IMR-90 (cell line): ENCODE measurements around the gene EHMT1. TPM values are rescaled to one million over a fixed set of nuclear protein-coding genes. Genes with fewer than 3 reads are reported as not detected.

Experiments used
- ATAC-seq: fragments of 200-7000 bp; cut with Tn5 transposase; 2 replicates; pipeline ENCODE4 v1.9.1; 2020; ENCODE audit warnings: low read depth, mild to moderate bottlenecking, moderate library complexity
- BruUV-seq: library from RNA; stranded (reverse); fragments of 400-500 nt; replicated peaks from 2 replicates; lab custom pipeline; 2021; lab: Mats Ljungman, UMichigan
- CTCF ChIA-PET: fragments of 300-600 bp; formaldehyde crosslinking; extraction: SDS; loops from one replicate; lab custom pipeline; 2021; ENCODE audit warnings: antibody characterized with exemption; lab: Yijun Ruan, JAX
- POLR2A ChIA-PET: fragments of 300-600 bp; sonication (Branson Sonifier 250); formaldehyde crosslinking; loops from one replicate; lab custom pipeline; 2022; ENCODE audit warnings: antibody characterized with exemption; ENCODE audit not compliant: unreplicated experiment; lab: Charles Lee
- DNase-seq: peaks from one replicate; pipeline ENCODE4 v3.0.0; 2013
- H2AFZ ChIP-seq: replicated peaks from 2 replicates; pipeline ENCODE3; 2013; ENCODE audit warnings: low read length, mild to moderate bottlenecking; ENCODE audit not compliant: poor library complexity
- H2AK5ac ChIP-seq: 2 replicates; pipeline ENCODE4 v1.6.1; 2013; ENCODE audit warnings: low read depth, low read length, inconsistent platforms
- H2AK9ac ChIP-seq: replicated peaks from 2 replicates; pipeline ENCODE3; 2013; ENCODE audit warnings: mild to moderate bottlenecking, low read depth, low read length, moderate library complexity; ENCODE audit not compliant: poor library complexity
- H2BK120ac ChIP-seq: 2 replicates; pipeline ENCODE4 v1.6.1; 2013; ENCODE audit warnings: low read depth, low read length, inconsistent platforms
- H2BK15ac ChIP-seq: 3 replicates; pipeline ENCODE4 v1.6.1; 2013; ENCODE audit warnings: low read depth, low read length, inconsistent platforms
- H2BK20ac ChIP-seq: 2 replicates; pipeline ENCODE4 v1.6.1; 2013; ENCODE audit warnings: low read depth, mild to moderate bottlenecking, inconsistent platforms, low read length, moderate library complexity
- H2BK5ac ChIP-seq: 2 replicates; pipeline ENCODE4 v1.6.1; 2013; ENCODE audit warnings: mild to moderate bottlenecking, low read depth, low read length, inconsistent platforms; ENCODE audit not compliant: poor library complexity, severe bottlenecking
- H3K14ac ChIP-seq: replicated peaks from 2 replicates; pipeline ENCODE4 v1.6.1; 2013; ENCODE audit warnings: low read depth, low read length, inconsistent platforms
- H3K18ac ChIP-seq: 2 replicates; pipeline ENCODE4 v1.6.1; 2013; ENCODE audit warnings: low read depth, low read length, control low read depth
- H3K23ac ChIP-seq: 2 replicates; pipeline ENCODE4 v1.6.1; 2013; ENCODE audit warnings: low read depth, low read length, inconsistent platforms
- H3K27ac ChIP-seq: 2 replicates; pipeline ENCODE4 v1.5.1; 2013; ENCODE audit warnings: mild to moderate bottlenecking, control low read depth, low read length; ENCODE audit not compliant: insufficient read depth
- H3K27me3 ChIP-seq: 2 replicates; pipeline ENCODE4 v1.6.1; 2013; ENCODE audit warnings: low read length; ENCODE audit not compliant: control insufficient read depth, insufficient read depth
- H3K36me3 ChIP-seq: 2 replicates; pipeline ENCODE4 v1.6.1; 2013; ENCODE audit warnings: low read length, mixed read lengths; ENCODE audit not compliant: control insufficient read depth, insufficient read depth
- H3K4ac ChIP-seq: 2 replicates; pipeline ENCODE4 v1.6.1; 2013; ENCODE audit warnings: low read depth, low read length, inconsistent platforms
- H3K4me1 ChIP-seq: 2 replicates; pipeline ENCODE4 v1.6.1; 2013; ENCODE audit warnings: low read length, mixed read lengths; ENCODE audit not compliant: control insufficient read depth, insufficient read depth
- H3K4me2 ChIP-seq: 2 replicates; pipeline ENCODE4 v1.6.1; 2013; ENCODE audit warnings: low read depth, mild to moderate bottlenecking, control low read depth, low read length, moderate library complexity
- H3K4me3 ChIP-seq: 2 replicates; pipeline ENCODE4 v1.5.1; 2013; ENCODE audit warnings: low read depth, mild to moderate bottlenecking, control low read depth, low read length, moderate library complexity; ENCODE audit not compliant: insufficient read depth
- H3K56ac ChIP-seq: 2 replicates; pipeline ENCODE4 v1.6.1; 2013; ENCODE audit warnings: low read length, inconsistent platforms; ENCODE audit not compliant: insufficient read depth; ENCODE audit errors: extremely low read depth
- H3K79me1 ChIP-seq, 2 experiments: 2 replicates each; pipeline ENCODE4 v1.6.1; 2013; ENCODE audit warnings: low read length in 2 of 2, inconsistent platforms in 1 of 2, low read depth in 1 of 2
- H3K9ac ChIP-seq: 2 replicates; pipeline ENCODE4 v1.6.1; 2013; ENCODE audit warnings: low read depth, low read length, control low read depth
- H3K9me1 ChIP-seq: 2 replicates; pipeline ENCODE4 v1.6.1; 2013; ENCODE audit warnings: low read length, inconsistent platforms; ENCODE audit not compliant: insufficient read depth
- H3K9me3 ChIP-seq: 2 replicates; pipeline ENCODE4 v1.6.1; 2013; ENCODE audit warnings: low read length; ENCODE audit not compliant: control insufficient read depth, insufficient read depth
- H4K20me1 ChIP-seq: 2 replicates; pipeline ENCODE4 v1.6.1; 2013; ENCODE audit warnings: low read length, inconsistent platforms; ENCODE audit not compliant: insufficient read depth
- H4K5ac ChIP-seq: 2 replicates; pipeline ENCODE4 v1.6.1; 2013; ENCODE audit warnings: mild to moderate bottlenecking, low read depth, low read length, control low read depth
- H4K8ac ChIP-seq, 2 experiments: 2 replicates each; pipeline ENCODE4 v1.6.1; 2013; ENCODE audit warnings: low read depth in 2 of 2, low read length in 2 of 2, control low read depth in 1 of 2, inconsistent platforms in 1 of 2
- H4K91ac ChIP-seq: 2 replicates; pipeline ENCODE4 v1.6.1; 2013; ENCODE audit warnings: low read depth, low read length, inconsistent platforms; ENCODE audit not compliant: insufficient read depth
- BHLHE40 ChIP-seq: fragments of 150-350 bp; IDR thresholded peaks from 2 replicates; pipeline ENCODE4 v1.6.1; 2016; ENCODE audit warnings: mild to moderate bottlenecking, low read depth, low read length
- CEBPB ChIP-seq: IDR thresholded peaks from 2 replicates; pipeline ENCODE4 v1.6.1; 2012; ENCODE audit warnings: low read depth, low read length, improper control_type of control experiment
- CHD1 ChIP-seq: IDR thresholded peaks from 2 replicates; pipeline ENCODE4 v1.6.1; 2012; ENCODE audit warnings: low read depth, low read length, improper control_type of control experiment
- FOS ChIP-seq: fragments of 150-350 bp; IDR thresholded peaks from 2 replicates; pipeline ENCODE4 v1.6.1; 2016; ENCODE audit warnings: low read depth, low read length
- MAFK ChIP-seq: IDR thresholded peaks from 2 replicates; pipeline ENCODE4 v1.6.1; 2012; ENCODE audit warnings: low read depth, low read length, improper control_type of control experiment
- MAZ ChIP-seq: IDR thresholded peaks from 2 replicates; pipeline ENCODE4 v1.6.1; 2012; ENCODE audit warnings: low read depth, mild to moderate bottlenecking, low read length, improper control_type of control experiment, moderate library complexity, borderline replicate concordance
- NFE2L2 ChIP-seq: fragments of 150-350 bp; IDR thresholded peaks from 2 replicates; pipeline ENCODE4 v1.6.1; 2016; ENCODE audit warnings: low read depth, mild to moderate bottlenecking, low read length
- RAD21 ChIP-seq: IDR thresholded peaks from 2 replicates; pipeline ENCODE4 v1.6.1; 2012; ENCODE audit warnings: low read length, improper control_type of control experiment
- RCOR1 ChIP-seq: IDR thresholded peaks from 2 replicates; pipeline ENCODE4 v1.6.1; 2012; ENCODE audit warnings: mild to moderate bottlenecking, low read length, improper control_type of control experiment; ENCODE audit not compliant: insufficient replicate concordance
- WGBS, 2 experiments: methylation state at CpG; one replicate each; pipeline versions ENCODE4 v1.1.5 to v1.1.7; 2013; ENCODE audit warnings: missing lambda C conversion rate in 2 of 2; ENCODE audit not compliant: insufficient read length in 1 of 2; ENCODE audit errors: extremely low coverage in 2 of 2; 5-methylcytosine and 5-hydroxymethylcytosine counted together
- dilution Hi-C: fragments of 300-500 bp; cut with HindIII; formaldehyde crosslinking; loops from one replicate; pipeline ENCODE4 v1.14.3; 2018; ENCODE audit warnings: low sequenced_read_pairs; ENCODE audit not compliant: unreplicated experiment
- in situ Hi-C: fragments of 300-500 bp; cut with MboI; formaldehyde crosslinking; loops from 3 replicates; pipeline ENCODE4 v1.14.3; 2019; ENCODE audit warnings: low sequenced_read_pairs, inconsistent platforms, mixed read lengths
- intact Hi-C: fragments of 100-400 bp; cut with micrococcal nuclease; formaldehyde crosslinking; loops from 2 replicates; pipeline ENCODE4 v1.10.0; 2022
- polyA plus RNA-seq, 3 experiments: library from polyadenylated mRNA; depleted of rRNA; stranded (reverse); fragments of >200 nt; gene quantifications; 2 replicates each; pipeline ENCODE4 v1.2.3, GENCODE V29; 2012; ENCODE audit warnings: low replicate concordance in 1 of 3
- total RNA-seq: library from RNA; depleted of rRNA; stranded (reverse); fragments of >200 nt; gene quantifications from 2 replicates; pipeline ENCODE4 v1.2.3, GENCODE V29; 2012
- TF ChIP-seq, protein P1 (sequence below): conservative IDR thresholded peaks from 2 replicates; pipeline ENCODE4 v1.5.1; 2012; ENCODE audit warnings: mild to moderate bottlenecking, low read depth, low read length, improper control_type of control experiment
- TF ChIP-seq, protein P2 (sequence below): fragments of 150-350 bp; IDR thresholded peaks from 2 replicates; pipeline ENCODE4 v1.6.1; 2017; ENCODE audit warnings: mild to moderate bottlenecking, antibody characterized with exemption, low read length, low read depth

EHMT1 gene
- total and polyA plus RNA-seq, 2 of the 4 experiments (the other 2 are of a cell fraction), result 32.8 to 35.1 TPM

DNA sequence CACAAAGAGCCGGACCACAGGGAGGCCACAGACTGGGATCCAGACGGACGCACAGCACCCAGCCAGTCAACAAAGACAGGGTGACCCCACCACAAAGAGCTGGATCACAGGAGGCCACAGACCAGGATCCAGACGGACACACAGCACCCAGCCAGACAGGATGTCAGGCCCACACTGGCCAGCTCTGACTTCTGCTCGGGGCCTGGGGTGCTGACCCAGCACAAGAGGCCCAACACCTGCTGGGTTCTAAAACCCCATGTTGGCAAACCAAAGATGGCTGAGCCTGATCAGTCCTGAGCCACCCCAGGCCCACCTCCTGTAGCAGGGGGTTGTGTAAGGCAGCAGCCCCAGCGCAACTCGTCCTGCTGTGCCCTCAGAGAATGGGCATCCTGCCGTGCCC lies 34.8 kb upstream of the EHMT1 start:
- intact Hi-C loops (no loop called here), in situ Hi-C loops (no loop called here), dilution Hi-C loops (no loop called here)
- no TSS peak for BruUV-seq
- H3K4me2 ChIP-seq, result no peak overlapping the region
- no peak for ATAC-seq
- no peak overlapping the region for H2BK120ac ChIP-seq
- H3K36me3 ChIP-seq, result peaks cover 44% of the 10 kb centered on the region
- H3K79me1 ChIP-seq, result peaks cover 7 to 33% of the 10 kb centered on the region in 2 experiments
- no peak overlapping the region for H3K14ac ChIP-seq
- H2BK20ac ChIP-seq, result no peak overlapping the region
- no peak overlapping the region for H3K56ac ChIP-seq
- H3K9me1 ChIP-seq, result no peaks in the 10 kb centered on the region
- WGBS, 2 experiments, result 77% methylated on average over 5 of the region's 8 CpGs; no CpG with 5 or more reads in 1 of the 2 experiments
- H2BK5ac ChIP-seq, result no peak overlapping the region
- H2AK5ac ChIP-seq, result no peak overlapping the region
- H2BK15ac ChIP-seq, result no peak overlapping the region
- no peak overlapping the region for H4K91ac ChIP-seq
- no peak overlapping the region for H2AFZ ChIP-seq
- H3K23ac ChIP-seq, result no peak overlapping the region
- H3K9ac ChIP-seq, result no peak overlapping the region
- no peak overlapping the region for H4K8ac ChIP-seq
- no peaks in the 10 kb centered on the region for H3K27me3 ChIP-seq
- no peak overlapping the region for H3K4ac ChIP-seq
- H2AK9ac ChIP-seq, result no peak overlapping the region
- TF ChIP-seq MAZ (no peak), NFE2L2 (no peak), CEBPB (no peak), MAFK (no peak), CHD1 (no peak), BHLHE40 (no peak), RAD21 (no peak), FOS (no peak), RCOR1 (no peak)
- TF ChIP-seq, protein P1, sequence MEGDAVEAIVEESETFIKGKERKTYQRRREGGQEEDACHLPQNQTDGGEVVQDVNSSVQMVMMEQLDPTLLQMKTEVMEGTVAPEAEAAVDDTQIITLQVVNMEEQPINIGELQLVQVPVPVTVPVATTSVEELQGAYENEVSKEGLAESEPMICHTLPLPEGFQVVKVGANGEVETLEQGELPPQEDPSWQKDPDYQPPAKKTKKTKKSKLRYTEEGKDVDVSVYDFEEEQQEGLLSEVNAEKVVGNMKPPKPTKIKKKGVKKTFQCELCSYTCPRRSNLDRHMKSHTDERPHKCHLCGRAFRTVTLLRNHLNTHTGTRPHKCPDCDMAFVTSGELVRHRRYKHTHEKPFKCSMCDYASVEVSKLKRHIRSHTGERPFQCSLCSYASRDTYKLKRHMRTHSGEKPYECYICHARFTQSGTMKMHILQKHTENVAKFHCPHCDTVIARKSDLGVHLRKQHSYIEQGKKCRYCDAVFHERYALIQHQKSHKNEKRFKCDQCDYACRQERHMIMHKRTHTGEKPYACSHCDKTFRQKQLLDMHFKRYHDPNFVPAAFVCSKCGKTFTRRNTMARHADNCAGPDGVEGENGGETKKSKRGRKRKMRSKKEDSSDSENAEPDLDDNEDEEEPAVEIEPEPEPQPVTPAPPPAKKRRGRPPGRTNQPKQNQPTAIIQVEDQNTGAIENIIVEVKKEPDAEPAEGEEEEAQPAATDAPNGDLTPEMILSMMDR, result no peak
- TF ChIP-seq, protein P2, sequence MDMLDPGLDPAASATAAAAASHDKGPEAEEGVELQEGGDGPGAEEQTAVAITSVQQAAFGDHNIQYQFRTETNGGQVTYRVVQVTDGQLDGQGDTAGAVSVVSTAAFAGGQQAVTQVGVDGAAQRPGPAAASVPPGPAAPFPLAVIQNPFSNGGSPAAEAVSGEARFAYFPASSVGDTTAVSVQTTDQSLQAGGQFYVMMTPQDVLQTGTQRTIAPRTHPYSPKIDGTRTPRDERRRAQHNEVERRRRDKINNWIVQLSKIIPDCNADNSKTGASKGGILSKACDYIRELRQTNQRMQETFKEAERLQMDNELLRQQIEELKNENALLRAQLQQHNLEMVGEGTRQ, result no peak
- H3K18ac ChIP-seq, result no peak overlapping the region
- H3K4me1 ChIP-seq, result peaks cover 2% of the 10 kb centered on the region; the same call in 1 of the 2 replicates
- H3K9me3 ChIP-seq, result no peaks in the 10 kb centered on the region
- ChIA-PET POLR2A (no interaction called here), CTCF (no interaction called here)
- DNase-seq, result no peak
- no peak overlapping the region for H3K27ac ChIP-seq
- peaks cover 5% of the 10 kb centered on the region; the same call in 1 of the 2 replicates for H4K20me1 ChIP-seq
- H3K4me3 ChIP-seq, result no peak overlapping the region
- no peak overlapping the region for H4K5ac ChIP-seq
